ENCODE measurements around the gene TTC7B. TPM values are rescaled to one million over a fixed set of nuclear protein-coding genes. Genes with fewer than 3 reads are reported as not detected.

The TTC7B gene
- total and polyA plus RNA-seq, 2 of the 8 experiments (the other 6 are each of a cell fraction or from before 2014, with no cell fraction given), result 23.7 to 34.0 TPM

DNA sequence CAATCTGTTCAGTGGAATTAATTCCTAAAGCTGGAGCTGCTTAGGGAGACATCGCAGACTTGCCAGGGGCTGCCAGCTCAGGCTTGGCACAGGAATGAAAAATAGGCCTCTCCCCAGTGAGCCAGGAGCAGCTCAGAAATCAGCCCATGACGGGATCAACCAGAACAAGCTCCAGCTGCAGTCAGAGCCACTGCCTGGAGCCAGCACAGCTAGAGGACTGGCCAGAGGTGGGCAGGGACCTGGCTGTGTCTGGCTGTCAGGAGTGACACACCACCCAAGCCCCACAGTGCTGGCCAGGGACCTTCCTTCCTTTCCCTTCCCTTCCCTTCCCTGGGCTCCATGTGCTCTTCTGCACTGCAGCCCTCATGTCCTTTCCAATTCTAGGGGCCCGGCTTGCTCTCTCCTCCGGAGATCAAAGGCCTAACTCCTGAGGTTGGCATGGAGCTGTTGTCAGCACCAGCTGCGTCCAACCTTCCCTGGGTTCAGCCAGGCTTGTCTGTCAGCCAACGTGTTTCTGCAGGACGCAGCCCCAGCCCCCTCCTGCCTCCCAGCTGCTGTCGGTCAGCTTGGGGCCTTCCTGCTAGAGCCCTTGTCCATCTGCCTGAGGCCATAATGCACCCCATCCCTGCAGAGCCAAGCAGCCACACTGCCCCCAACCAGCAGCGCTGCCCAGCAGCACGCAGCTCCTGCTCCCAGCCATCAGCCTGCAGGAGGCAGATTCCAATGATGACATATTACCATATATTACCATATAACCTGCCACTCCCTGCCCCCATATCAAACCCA, 270.1 kb downstream of the TTC7B start (continued):
- TF ChIP-seq, protein P1, sequence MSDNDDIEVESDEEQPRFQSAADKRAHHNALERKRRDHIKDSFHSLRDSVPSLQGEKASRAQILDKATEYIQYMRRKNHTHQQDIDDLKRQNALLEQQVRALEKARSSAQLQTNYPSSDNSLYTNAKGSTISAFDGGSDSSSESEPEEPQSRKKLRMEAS (IDR thresholded peaks at IDR 0.05), result no peak
- TF ChIP-seq SIX5 (IDR thresholded peaks at IDR 0.05; ENCODE audit: low read depth, low read length), result no peak
- no peak for TF ChIP-seq CHD1 (IDR thresholded peaks at IDR 0.05; ENCODE audit: low read depth, low read length)
- no peak for TF ChIP-seq KDM5A (IDR thresholded peaks at IDR 0.05; ENCODE audit: low read length)
